ENCODE data around the gene NOXO1. TPM values are rescaled to one million over a fixed set of nuclear protein-coding genes. Genes with fewer than 3 reads are reported as not detected.
A peak's percentile ranks its signal among the peaks of the same experiment; 100 is the strongest.

Gene NOXO1
- total RNA-seq, 4 donors from 2014 or later = 0.52 TPM; not detected in 3

GRCh38 chr16:2004795-2005517, 23.7 kb upstream of the NOXO1 start:
- H3K27me3 ChIP-seq = no peaks in the 10 kb centered on the region
- no peak overlapping the region for H3K4me3 ChIP-seq
- peaks cover 54 to 62% (median 60%) of the 10 kb centered on the region in 4 donors for H3K4me1 ChIP-seq
- 84% methylated on average over 16 of the region's 34 CpGs for WGBS
- intact Hi-C loops (cut with DNase I) = no loop called here
- H3K9me3 ChIP-seq = no peaks in the 10 kb centered on the region
- no peak overlapping the region for H3K27ac ChIP-seq (replicated peaks in 1 of 4)
- H3K36me3 ChIP-seq = peaks cover 35 to 43% (median 41%) of the 10 kb centered on the region in 4 donors
- TF ChIP-seq CTCF (IDR thresholded peaks at IDR 0.05) = no peak
- TF ChIP-seq POLR2A (IDR thresholded peaks at IDR 0.05; ENCODE audit: low read depth) = no peak
- TF ChIP-seq POLR2AphosphoS5 (IDR thresholded peaks at IDR 0.05) = no peak
- TF ChIP-seq EP300 (IDR thresholded peaks at IDR 0.05) = no peak
- no peak for DNase-seq (ENCODE audit: extremely low spot score)

DNA sequence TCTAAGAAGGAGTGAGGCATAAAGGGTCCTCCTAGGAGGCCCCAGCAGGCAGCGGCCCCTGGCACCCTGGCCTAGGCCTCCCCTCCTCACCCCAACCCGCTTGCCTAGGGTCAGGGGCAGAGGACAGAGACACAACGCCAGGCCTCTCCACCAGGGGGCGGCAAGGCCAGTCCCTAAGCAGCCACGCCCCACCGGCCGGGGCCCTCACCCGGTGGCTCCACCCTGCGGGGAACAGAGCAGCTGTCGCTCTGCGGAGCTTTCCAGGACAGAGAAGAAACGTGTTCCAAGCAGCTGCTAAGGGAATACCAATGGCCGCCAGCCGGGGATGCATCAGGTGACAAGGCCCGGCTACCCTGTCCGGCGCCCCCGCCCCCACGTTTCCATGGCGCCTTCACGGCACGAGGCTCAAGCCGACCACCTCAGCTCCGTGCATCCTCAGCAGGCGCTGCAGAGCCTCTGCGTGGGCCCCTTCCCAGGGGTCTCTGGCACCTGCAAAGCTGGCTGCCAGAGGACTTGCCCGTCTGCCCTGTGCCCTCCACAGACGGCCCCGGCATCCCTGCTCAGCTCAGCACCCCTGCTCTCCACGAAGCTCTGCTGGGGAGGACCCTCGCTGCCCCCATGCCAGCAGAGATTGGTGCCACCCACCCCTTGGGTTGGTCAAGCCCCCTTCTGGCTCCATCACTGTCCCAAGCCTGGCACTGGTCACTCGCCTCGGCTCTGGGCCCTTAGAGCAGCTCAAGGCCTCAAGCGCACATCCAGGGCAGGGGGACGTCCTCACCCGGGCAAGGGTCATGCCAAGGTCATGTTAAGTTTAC, 22.8 kb upstream of the NOXO1 start:
- TF ChIP-seq EP300 (IDR thresholded peaks at IDR 0.05) (no peak), CTCF (IDR thresholded peaks at IDR 0.05) (peak; percentile 78 to 93 (median 85)), POLR2AphosphoS5 (IDR thresholded peaks at IDR 0.05) (peak in 1 of 2 donors; percentile 70)
- intact Hi-C loops (cut with DNase I) = no loop called here
- Histone ChIP-seq H3K27ac (replicated peaks in 1 of 4) (no peak overlapping the region), H3K27me3 (no peaks in the 10 kb centered on the region), H3K4me1 (peaks cover 54 to 59% (median 58%) of the 10 kb centered on the region in 4 donors), H3K4me3 (peak overlapping the region in 3 of 4 donors; percentile 5 to 23 (median 21)), H3K9me3 (no peaks in the 10 kb centered on the region), H3K36me3 (peaks cover 44 to 53% (median 51%) of the 10 kb centered on the region in 4 donors)
- WGBS = 41% methylated on average over 14 of the region's 36 CpGs
- peak; percentile 94 for DNase-seq (ENCODE audit: extremely low spot score)

- no peak for DNase-seq (ENCODE audit: extremely low spot score)
- no peak overlapping the region for H3K27ac ChIP-seq (replicated peaks in 1 of 4)
- H3K27me3 ChIP-seq = no peaks in the 10 kb centered on the region
- no peak overlapping the region for H3K4me3 ChIP-seq
- WGBS = 50% methylated on average over 1 of the region's 8 CpGs
- H3K4me1 ChIP-seq = peaks cover 48 to 53% (median 51%) of the 10 kb centered on the region in 4 donors
- TF ChIP-seq EP300 (IDR thresholded peaks at IDR 0.05) (no peak), POLR2A (IDR thresholded peaks at IDR 0.05; ENCODE audit: low read depth) (no peak), POLR2AphosphoS5 (IDR thresholded peaks at IDR 0.05) (no peak), CTCF (IDR thresholded peaks at IDR 0.05) (no peak)
- intact Hi-C loops (cut with DNase I) = no loop called here
- H3K36me3 ChIP-seq = peaks cover 51 to 60% (median 58%) of the 10 kb centered on the region in 4 donors
- H3K9me3 ChIP-seq = no peaks in the 10 kb centered on the region
Observed at GRCh38 chr16:2003231-2003826, 22.1 kb upstream of the NOXO1 start.

DNA sequence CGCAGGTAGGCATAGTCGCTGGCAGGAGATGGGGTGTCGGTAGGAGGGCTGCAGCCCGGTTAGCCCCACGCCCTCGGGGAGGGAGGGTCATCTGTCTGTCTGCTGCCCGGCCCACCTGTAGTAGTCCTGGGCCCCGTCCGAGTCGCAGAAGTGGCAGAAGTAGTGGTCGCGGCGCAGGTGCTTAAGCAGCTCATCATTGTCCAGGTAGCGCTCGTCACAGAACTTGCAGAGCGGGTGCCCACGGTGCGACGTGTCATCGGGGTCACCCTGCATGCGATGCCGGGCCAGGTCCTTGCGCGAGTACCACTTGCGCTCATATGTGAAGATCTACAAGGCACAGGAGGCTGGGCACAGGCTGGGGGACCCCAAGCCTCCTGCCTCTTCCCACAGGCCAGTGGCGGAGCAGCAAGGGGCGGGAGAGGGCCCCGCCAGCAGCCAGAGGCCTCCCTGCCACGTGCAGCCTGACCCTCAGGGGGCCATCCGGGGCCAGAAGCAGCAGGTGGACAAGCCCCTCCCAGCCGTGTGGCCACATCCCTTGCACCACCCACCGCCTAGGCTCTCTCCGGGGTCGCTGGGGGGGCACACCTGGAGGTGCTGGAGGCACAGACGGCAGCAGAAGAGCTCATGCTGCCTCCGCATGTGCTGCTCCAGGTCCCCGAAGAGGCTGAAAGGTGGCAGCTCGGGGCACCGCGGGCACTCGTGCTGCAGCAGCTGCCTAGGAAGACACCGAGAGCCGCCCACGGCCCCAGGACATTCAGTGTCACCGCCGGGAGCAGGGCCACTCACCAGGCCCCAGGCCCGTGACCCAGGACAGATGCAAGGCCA, 21.3 kb upstream of the NOXO1 start:
- Histone ChIP-seq H3K36me3 (peaks cover 58 to 66% (median 63%) of the 10 kb centered on the region in 4 donors), H3K27me3 (no peaks in the 10 kb centered on the region), H3K4me1 (peaks cover 40 to 51% (median 48%) of the 10 kb centered on the region in 4 donors), H3K4me3 (no peak overlapping the region), H3K9me3 (no peaks in the 10 kb centered on the region), H3K27ac (replicated peaks in 1 of 4) (no peak overlapping the region)
- intact Hi-C loops (cut with DNase I) = no loop called here
- no peak for DNase-seq (ENCODE audit: extremely low spot score)
- WGBS = 92% methylated on average over 10 of the region's 47 CpGs
- TF ChIP-seq POLR2A (IDR thresholded peaks at IDR 0.05; ENCODE audit: low read depth) (no peak), CTCF (IDR thresholded peaks at IDR 0.05) (no peak), EP300 (IDR thresholded peaks at IDR 0.05) (no peak), POLR2AphosphoS5 (IDR thresholded peaks at IDR 0.05) (no peak)

Measured in esophagus muscularis mucosa (tissue), 4 donors.